ENCODE results near the gene ARFGEF2.

Gene ARFGEF2

GRCh38 chr20:48898896-48899530 is 22.5 kb upstream of the ARFGEF2 start:
- H3K4me3 ChIP-seq (ENCODE audit: low read depth, low read length), result no peak overlapping the region
- DNase-seq (ENCODE audit: low read depth), result no peak
- TF ChIP-seq, protein P1, sequence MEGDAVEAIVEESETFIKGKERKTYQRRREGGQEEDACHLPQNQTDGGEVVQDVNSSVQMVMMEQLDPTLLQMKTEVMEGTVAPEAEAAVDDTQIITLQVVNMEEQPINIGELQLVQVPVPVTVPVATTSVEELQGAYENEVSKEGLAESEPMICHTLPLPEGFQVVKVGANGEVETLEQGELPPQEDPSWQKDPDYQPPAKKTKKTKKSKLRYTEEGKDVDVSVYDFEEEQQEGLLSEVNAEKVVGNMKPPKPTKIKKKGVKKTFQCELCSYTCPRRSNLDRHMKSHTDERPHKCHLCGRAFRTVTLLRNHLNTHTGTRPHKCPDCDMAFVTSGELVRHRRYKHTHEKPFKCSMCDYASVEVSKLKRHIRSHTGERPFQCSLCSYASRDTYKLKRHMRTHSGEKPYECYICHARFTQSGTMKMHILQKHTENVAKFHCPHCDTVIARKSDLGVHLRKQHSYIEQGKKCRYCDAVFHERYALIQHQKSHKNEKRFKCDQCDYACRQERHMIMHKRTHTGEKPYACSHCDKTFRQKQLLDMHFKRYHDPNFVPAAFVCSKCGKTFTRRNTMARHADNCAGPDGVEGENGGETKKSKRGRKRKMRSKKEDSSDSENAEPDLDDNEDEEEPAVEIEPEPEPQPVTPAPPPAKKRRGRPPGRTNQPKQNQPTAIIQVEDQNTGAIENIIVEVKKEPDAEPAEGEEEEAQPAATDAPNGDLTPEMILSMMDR (conservative IDR thresholded peaks at IDR 0.05; ENCODE audit: low read depth, low read length), result no peak

GRCh38 chr20:48899881-48900280 is 21.6 kb upstream of the ARFGEF2 start:
- H3K4me3 ChIP-seq (ENCODE audit: low read depth, low read length), result no peak overlapping the region
- TF ChIP-seq, protein P1 (conservative IDR thresholded peaks at IDR 0.05; ENCODE audit: low read depth, low read length), result no peak

GRCh38 chr20:48901326-48901725 is 20.2 kb upstream of the ARFGEF2 start:
- H3K4me3 ChIP-seq (ENCODE audit: low read depth, low read length), result no peak overlapping the region
- no peak for DNase-seq (ENCODE audit: low read depth)
- TF ChIP-seq, protein P1 (conservative IDR thresholded peaks at IDR 0.05; ENCODE audit: low read depth, low read length), result no peak

More at GRCh38 chr20:48899881-48900280, 21.6 kb upstream of the ARFGEF2 start:
- no peak for DNase-seq (ENCODE audit: low read depth)

DNA sequence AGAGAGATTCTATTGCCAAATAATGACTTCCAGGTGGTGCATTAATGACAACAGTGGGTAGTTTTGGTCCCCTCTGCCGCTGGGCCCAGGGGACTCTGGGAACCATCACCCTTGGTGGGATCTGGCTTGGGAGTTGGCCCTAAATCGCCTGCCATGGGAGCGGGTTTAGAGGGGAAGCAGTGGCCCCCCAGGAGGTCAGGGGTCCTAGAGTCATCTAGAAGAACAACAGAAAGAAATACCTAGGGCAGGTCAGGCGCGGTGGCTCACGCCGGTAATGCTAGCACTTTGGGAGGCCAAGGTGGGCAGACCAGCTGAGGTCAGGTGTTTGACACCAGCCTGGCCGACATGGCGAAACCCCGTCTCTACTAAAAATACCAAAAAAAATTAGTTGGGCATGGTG is 17.8 kb upstream of the ARFGEF2 start:
- no peak for DNase-seq (ENCODE audit: low read depth)
- no peak overlapping the region for H3K4me3 ChIP-seq (ENCODE audit: low read depth, low read length)
- TF ChIP-seq, protein P1 (conservative IDR thresholded peaks at IDR 0.05; ENCODE audit: low read depth, low read length), result no peak

GRCh38 chr20:48904566-48905296 is 16.8 kb upstream of the ARFGEF2 start:
- peak; percentile 82 for DNase-seq (ENCODE audit: low read depth)

DNA sequence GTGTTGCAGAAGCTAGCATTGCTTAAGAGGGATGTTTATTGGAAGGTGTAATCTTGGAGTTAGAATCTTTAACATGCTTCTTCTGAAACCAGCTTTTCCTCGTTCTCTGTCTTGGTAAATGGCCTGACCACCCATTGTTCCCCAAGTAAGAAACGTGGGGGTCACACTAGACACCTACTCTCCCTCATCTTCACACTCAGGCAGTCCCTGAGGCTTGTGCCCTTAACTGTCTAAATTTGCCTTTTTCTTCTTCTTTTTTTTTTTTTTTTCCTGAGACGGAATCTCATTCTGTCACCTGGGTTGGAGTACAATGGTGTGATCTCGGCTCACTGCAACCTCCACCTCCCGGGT is 16.2 kb upstream of the ARFGEF2 start:
- no peak overlapping the region for H3K4me3 ChIP-seq (ENCODE audit: low read depth, low read length)
- DNase-seq (ENCODE audit: low read depth), result no peak
- TF ChIP-seq, protein P1 (conservative IDR thresholded peaks at IDR 0.05; ENCODE audit: low read depth, low read length), result no peak

More at GRCh38 chr20:48904566-48905296, 16.8 kb upstream of the ARFGEF2 start:
- no peak overlapping the region for H3K4me3 ChIP-seq (ENCODE audit: low read depth, low read length)
- TF ChIP-seq, protein P1 (conservative IDR thresholded peaks at IDR 0.05; ENCODE audit: low read depth, low read length), result peak; percentile 80

All from choroid plexus epithelial cell (primary cell).